ENCODE results near the gene ADAMTS3. TPM values are rescaled to one million over a fixed set of nuclear protein-coding genes. Genes with fewer than 3 reads are reported as not detected.

ADAMTS3 gene
- total RNA-seq, 1 donor from 2014 or later, result 0.10 TPM

GRCh38 chr4:72449705-72450104 lies 119.3 kb downstream of the ADAMTS3 start:
- no peaks in the 10 kb centered on the region for H3K36me3 Mint-ChIP-seq (ENCODE audit: unreplicated experiment)
- H3K4me1 Mint-ChIP-seq (ENCODE audit: low read depth, unreplicated experiment), result peaks cover 2% of the 10 kb centered on the region
- no peaks in the 10 kb centered on the region for H3K27me3 Mint-ChIP-seq (ENCODE audit: unreplicated experiment)
- no peak overlapping the region for H3K4me3 Mint-ChIP-seq (ENCODE audit: unreplicated experiment)
- TF ChIP-seq CTCF (IDR thresholded peaks at IDR 0.05; ENCODE audit: partially characterized antibody, unreplicated experiment), result no peak
- DNase-seq, result no peak
- no peak overlapping the region for H3K27ac Mint-ChIP-seq (ENCODE audit: unreplicated experiment)
- H3K9me3 Mint-ChIP-seq (ENCODE audit: unreplicated experiment), result no peaks in the 10 kb centered on the region

GRCh38 chr4:72448231-72448630 lies 120.8 kb downstream of the ADAMTS3 start:
- TF ChIP-seq CTCF (IDR thresholded peaks at IDR 0.05; ENCODE audit: partially characterized antibody, unreplicated experiment), result no peak
- Mint-ChIP-seq H3K27me3 (ENCODE audit: unreplicated experiment) (no peaks in the 10 kb centered on the region), H3K4me3 (ENCODE audit: unreplicated experiment) (no peak overlapping the region), H3K36me3 (ENCODE audit: unreplicated experiment) (no peaks in the 10 kb centered on the region), H3K9me3 (ENCODE audit: unreplicated experiment) (no peaks in the 10 kb centered on the region), H3K4me1 (ENCODE audit: low read depth, unreplicated experiment) (peaks cover 2% of the 10 kb centered on the region), H3K27ac (ENCODE audit: unreplicated experiment) (no peak overlapping the region)
- DNase-seq, result no peak

GRCh38 chr4:72446353-72447055 lies 122.5 kb downstream of the ADAMTS3 start:
- H3K27ac Mint-ChIP-seq (ENCODE audit: unreplicated experiment), result no peak overlapping the region
- TF ChIP-seq CTCF (IDR thresholded peaks at IDR 0.05; ENCODE audit: partially characterized antibody, unreplicated experiment), result no peak
- no peaks in the 10 kb centered on the region for H3K9me3 Mint-ChIP-seq (ENCODE audit: unreplicated experiment)
- H3K4me1 Mint-ChIP-seq (ENCODE audit: low read depth, unreplicated experiment), result peaks cover 2% of the 10 kb centered on the region
- DNase-seq, result no peak
- H3K4me3 Mint-ChIP-seq (ENCODE audit: unreplicated experiment), result no peak overlapping the region
- no peaks in the 10 kb centered on the region for H3K36me3 Mint-ChIP-seq (ENCODE audit: unreplicated experiment)
- no peaks in the 10 kb centered on the region for H3K27me3 Mint-ChIP-seq (ENCODE audit: unreplicated experiment)

GRCh38 chr4:72444092-72444491 lies 124.9 kb downstream of the ADAMTS3 start:
- H3K36me3 Mint-ChIP-seq (ENCODE audit: unreplicated experiment), result no peaks in the 10 kb centered on the region

More at GRCh38 chr4:72444092-72444491, 124.9 kb downstream of the ADAMTS3 start:
- H3K9me3 Mint-ChIP-seq (ENCODE audit: unreplicated experiment), result no peaks in the 10 kb centered on the region
- H3K4me3 Mint-ChIP-seq (ENCODE audit: unreplicated experiment), result no peak overlapping the region
- no peaks in the 10 kb centered on the region for H3K27me3 Mint-ChIP-seq (ENCODE audit: unreplicated experiment)
- H3K4me1 Mint-ChIP-seq (ENCODE audit: low read depth, unreplicated experiment), result peaks cover 2% of the 10 kb centered on the region
- no peak overlapping the region for H3K27ac Mint-ChIP-seq (ENCODE audit: unreplicated experiment)
- TF ChIP-seq CTCF (IDR thresholded peaks at IDR 0.05; ENCODE audit: partially characterized antibody, unreplicated experiment), result no peak
- no peak for DNase-seq
